ENCODE data around the gene ANKS1A.

The ANKS1A gene

GRCh38 chr6:35025232-35026188 lies 136.5 kb downstream of the ANKS1A start:
- DNase-seq: no peak

DNA sequence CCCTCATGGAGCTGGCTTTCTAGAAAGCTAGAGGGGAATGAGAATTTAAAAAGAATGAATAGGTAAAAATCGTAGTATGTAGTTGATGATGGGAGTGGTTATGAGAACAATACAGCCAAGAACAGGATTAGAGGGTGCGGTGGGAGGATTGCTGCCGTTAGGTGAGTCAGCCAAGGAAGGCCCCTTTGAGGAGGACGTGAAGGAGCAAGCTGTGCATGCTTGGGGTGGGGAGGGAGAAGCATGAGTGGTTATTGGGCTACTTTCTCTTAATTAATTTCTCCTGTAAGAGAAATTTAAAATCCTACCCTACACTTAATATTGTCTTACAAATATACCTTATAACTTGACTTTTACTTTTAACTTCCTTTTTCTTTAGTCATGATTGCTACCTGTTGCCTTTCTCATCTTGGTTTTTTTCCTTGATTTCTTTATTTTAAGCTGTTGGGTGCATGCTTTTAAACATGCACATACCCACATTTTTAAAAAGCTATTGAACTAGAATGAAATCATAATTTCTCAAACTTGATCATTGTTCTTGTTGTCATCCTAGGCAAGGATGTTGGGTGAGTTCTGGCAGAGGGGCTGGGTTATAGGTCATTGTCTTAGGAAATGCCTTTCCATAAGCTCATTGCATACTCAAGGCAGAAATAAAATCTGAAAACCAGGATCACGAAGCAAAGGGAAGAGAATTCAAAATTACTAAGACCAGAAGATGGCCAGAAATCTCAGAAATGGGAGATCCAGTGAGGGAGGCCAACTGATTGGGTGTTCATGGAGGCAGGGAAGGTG lies 137.6 kb downstream of the ANKS1A start:
- no peak for DNase-seq

GRCh38 chr6:35027807-35028206 lies 138.8 kb downstream of the ANKS1A start:
- peak in 1 of 2 experiments; percentile 41 for DNase-seq

GRCh38 chr6:35028781-35029769 lies 140.0 kb downstream of the ANKS1A start:
- no peak for DNase-seq

GRCh38 chr6:35030099-35030498 lies 141.0 kb downstream of the ANKS1A start:
- DNase-seq: no peak

DNA sequence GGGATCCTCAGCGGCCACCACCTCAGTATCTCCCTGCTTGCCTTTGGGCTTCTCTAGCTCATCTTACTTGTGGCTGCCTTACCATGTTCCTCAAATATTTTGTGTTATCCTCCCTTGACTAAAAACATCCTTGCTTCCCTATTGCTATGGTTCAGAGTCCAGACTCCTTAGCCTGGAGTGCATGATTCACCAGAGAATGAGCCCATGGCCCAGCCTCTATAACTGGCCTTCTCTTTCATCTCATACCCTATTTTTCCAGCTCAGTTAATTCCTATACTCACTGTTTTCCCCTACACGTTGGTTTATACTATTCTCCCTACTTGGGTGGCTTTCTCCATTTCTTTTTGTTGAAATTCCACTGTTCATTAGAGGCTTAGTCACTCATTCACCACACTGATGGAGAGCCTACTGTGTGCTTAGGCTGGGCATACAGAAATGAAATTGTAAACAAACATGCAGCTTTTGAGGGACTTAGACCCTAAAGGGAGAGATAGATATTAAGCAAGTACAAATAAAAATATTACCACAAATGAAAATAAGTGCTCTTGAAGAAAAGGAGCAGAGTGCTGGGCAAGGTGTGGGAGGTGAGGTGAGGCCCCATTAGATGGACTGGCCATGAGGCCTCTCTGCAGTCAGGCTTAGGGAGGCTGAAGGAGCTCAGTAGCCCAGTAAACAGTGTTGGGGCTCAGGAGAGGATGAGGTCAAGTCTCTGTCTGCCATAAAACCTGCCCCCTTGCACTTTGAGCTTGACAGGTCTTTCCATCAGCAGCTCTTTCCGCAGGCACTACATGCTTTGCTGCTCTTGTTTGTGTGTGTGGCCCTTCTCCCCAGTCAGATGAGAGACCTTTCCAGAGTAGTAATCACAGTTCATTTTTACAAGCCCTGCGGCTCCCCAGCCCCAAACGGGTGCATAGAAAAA lies 142.8 kb downstream of the ANKS1A start:
- no peak for DNase-seq

GRCh38 chr6:35033683-35034082 lies 144.6 kb downstream of the ANKS1A start:
- no peak for DNase-seq

GRCh38 chr6:35034411-35035191 lies 145.5 kb downstream of the ANKS1A start:
- DNase-seq: peak; percentile 29 to 47

DNA sequence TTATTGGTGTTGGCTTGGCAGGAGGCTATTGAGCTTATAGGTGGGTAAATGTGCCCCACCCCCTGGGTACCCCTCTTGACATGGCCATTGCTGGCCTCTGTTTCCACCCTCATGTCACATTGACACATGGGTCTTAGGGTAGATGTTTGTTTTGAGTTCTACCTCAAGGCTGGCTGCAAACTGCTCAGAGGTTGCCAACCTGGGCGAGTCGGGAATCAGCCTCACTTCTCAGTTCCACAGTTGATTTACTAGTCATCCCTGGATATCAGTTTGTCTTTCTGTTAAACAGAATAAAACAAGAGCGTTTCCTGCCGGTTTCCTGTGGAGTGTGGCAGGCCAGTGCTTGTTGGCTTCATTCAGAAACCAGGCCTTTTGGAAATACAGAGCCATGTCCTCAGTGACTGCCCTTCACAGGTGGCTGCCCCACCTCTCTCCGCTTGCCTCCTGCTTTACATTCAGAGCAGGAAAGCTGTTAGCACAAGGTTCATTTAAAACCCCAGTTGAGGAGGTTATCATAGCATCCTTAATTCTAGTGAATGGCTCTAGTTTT lies 146.5 kb downstream of the ANKS1A start:
- peak in 1 of 2 experiments; percentile 81 for DNase-seq

GRCh38 chr6:35036059-35036827 lies 147.2 kb downstream of the ANKS1A start:
- DNase-seq: peak in 1 of 2 experiments; percentile 81

DNA sequence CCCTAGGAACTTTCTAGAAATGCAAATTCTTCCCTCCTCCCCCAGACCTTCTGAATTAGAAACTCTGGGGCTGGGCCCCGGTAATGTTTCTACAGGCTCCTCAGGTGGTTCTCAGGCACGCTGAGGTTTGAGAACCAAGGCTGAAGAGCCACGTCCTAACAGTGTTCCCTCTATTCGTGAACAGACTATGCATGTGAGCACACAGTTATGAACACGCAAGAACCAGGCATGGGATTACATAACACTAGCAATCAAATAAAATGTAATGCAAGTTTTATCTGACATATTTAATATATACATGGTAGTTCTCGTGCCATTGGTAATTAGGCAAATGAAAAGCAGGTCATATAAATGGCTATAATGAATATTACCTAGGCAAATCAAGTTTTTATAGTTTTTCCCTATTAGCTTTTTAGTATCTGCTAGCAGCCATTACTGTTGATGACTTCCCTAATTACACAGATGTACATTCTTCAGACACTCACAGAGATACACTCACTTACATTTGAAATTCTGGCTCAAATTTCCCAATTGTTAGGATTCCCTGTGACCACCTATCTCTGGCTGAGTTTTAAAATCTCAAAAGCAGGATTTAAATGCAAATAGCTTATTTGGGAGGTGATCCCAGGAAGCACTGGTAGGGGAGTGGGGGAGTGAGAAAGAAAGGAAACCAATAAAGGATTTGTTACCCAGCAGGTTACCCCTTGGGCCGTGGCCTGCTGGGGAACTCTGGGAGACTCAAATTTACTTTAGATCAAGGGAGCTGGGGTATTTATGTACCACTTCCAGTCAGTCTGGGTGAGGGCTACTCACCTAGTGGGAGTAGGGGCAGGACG lies 148.0 kb downstream of the ANKS1A start:
- DNase-seq: no peak

- DNase-seq: peak in 1 of 2 experiments; percentile 16
Measured at GRCh38 chr6:35037664-35038038, 148.6 kb downstream of the ANKS1A start.

- DNase-seq: no peak
Measured at GRCh38 chr6:35038076-35038475, 149.0 kb downstream of the ANKS1A start.

- DNase-seq: no peak
Measured at GRCh38 chr6:35040398-35040797, 151.3 kb downstream of the ANKS1A start.

DNA sequence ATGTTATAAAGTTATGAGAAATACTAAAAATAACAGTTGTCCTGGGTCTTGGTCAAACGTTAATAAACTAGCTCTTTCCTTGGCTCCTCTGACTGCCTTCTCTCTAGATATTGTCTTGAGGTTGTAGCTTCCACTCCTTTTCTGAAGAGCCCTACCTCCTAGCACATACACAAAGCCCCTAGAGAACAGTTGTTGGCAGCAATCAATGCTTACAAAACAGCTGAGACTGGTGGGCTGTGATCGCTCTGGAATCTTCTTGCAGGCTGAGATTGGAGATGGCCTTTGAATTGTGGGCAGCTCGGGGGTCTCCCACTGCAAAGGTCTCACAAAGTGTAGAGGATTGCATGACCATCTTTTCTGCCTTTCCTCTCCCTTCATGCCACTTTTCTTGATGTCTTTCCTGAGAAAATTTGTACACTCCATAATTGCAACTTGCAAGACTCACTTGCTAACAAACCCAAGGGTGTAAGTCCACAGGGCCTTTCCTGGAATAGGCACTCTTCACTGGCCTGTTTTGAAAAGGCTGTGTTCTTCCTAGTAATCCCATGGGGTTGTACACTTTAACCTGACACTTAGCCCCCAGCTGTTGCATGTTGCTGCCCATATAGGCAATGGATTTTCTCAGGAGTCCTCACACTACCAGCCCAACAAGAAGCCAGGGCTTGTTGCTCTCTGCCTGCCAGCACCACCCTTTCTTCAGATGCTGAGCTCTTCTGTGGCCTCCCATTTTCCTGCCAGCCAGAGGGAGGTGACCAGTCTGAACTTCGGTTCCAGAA lies 152.2 kb downstream of the ANKS1A start:
- DNase-seq: no peak

DNA sequence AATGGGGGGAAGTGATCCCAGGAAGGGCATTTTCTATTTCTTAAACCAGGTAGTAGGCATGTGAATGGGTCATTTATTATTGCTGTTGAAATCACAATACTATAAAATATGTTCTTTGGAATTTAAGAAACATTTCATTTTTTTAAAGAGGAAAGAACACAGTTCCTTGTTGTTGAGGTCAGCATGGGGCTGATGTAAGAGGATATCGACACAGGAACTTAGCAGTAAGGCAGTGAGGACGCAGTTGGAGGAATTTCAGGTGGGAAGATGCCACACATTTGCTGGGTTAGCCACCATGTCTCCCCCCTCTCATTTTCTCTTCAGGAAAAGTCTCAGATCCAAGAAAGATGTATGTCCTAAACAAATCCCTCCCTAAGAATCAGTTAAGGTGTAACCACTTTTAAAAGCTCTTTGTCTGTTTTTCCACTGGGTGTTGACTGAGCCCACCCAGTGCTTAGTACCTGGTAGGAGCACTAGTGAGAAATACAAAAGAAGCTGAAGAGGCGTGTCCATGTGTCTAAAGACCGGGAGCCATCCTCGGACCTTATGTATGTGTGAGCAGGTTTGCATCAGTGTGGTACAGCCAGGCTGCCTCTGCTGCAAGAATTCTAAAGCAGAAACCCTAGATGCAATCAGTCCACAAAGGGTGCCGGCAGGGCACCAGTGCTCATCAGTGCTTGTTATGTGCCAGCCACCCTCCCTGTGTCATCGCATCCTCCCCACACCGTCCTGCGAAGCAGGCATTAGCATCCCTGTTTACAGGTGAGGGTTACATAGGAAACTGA lies 153.2 kb downstream of the ANKS1A start:
- no peak for DNase-seq
